ENCODE measurements around the gene SLC6A6.

Gene SLC6A6

DNA sequence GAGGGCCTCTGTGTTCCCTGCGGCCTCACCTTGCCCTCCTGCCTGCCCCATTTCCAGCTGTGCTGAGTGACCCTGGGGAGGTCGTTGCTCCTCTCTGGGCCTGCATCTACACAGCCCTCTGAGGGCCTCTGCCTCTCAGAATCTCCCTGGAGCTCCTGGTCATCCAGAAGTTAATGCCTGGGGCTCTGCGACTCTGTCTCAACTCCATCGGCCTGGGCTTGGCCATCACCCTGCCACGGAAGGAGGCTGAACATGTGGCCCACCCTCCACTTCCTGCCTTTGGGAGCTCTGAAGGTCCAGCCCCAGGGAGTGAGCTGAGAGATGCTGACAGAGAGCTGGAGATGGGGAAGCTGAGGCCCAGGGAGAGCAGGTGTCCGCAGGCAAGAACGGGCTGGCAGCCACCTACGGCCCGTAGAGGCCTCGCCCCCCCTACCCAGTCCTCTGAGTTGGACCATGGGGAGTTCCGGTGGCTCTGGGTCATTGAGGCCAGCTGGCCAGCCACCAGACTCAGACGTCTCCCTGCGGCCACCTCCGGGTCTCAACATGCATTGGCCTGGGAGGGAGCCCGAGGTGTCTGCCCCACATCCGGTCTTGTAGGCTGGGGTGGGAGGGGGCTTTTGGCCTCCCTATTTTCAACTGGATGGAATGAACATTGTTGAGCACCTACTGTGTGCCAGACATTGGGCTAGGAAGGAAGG lies 103.5 kb downstream of the SLC6A6 start:
- Histone ChIP-seq H3K79me2 (ENCODE audit: insufficient read depth, low read length) (no peaks in the 10 kb centered on the region), H3K36me3 (ENCODE audit: insufficient read depth, low read length) (no peaks in the 10 kb centered on the region; the same call in 1 of the 2 replicates), H3K27me3 (ENCODE audit: insufficient read depth, low read length) (peaks cover 6% of the 10 kb centered on the region; the same call in 1 of the 2 replicates), H3K4me3 (ENCODE audit: low read depth, low read length, poor library complexity, severe bottlenecking) (no peak overlapping the region), H3K9me2 (ENCODE audit: low read depth, low read length) (no peaks in the 10 kb centered on the region), H2AFZ (ENCODE audit: low read length) (no peak overlapping the region), H3K9ac (ENCODE audit: low read length) (no peak overlapping the region), H3K4me2 (ENCODE audit: low read length) (no peak overlapping the region), H3K4me1 (ENCODE audit: insufficient read depth, low read length, severe bottlenecking) (no peaks in the 10 kb centered on the region), H3K9me3 (ENCODE audit: low read length) (peaks cover 5% of the 10 kb centered on the region; the same call in 1 of the 2 replicates), H3F3A (ENCODE audit: insufficient read depth, low read length) (no peaks in the 10 kb centered on the region), H4K20me1 (ENCODE audit: insufficient read depth, low read length) (no peaks in the 10 kb centered on the region), H3K27ac (ENCODE audit: low read depth, low read length, poor library complexity, severe bottlenecking) (no peak overlapping the region)
- TF ChIP-seq EZH2 (IDR thresholded peaks at IDR 0.05; ENCODE audit: borderline replicate concordance, low read length), result no peak
- TF ChIP-seq, protein P1, sequence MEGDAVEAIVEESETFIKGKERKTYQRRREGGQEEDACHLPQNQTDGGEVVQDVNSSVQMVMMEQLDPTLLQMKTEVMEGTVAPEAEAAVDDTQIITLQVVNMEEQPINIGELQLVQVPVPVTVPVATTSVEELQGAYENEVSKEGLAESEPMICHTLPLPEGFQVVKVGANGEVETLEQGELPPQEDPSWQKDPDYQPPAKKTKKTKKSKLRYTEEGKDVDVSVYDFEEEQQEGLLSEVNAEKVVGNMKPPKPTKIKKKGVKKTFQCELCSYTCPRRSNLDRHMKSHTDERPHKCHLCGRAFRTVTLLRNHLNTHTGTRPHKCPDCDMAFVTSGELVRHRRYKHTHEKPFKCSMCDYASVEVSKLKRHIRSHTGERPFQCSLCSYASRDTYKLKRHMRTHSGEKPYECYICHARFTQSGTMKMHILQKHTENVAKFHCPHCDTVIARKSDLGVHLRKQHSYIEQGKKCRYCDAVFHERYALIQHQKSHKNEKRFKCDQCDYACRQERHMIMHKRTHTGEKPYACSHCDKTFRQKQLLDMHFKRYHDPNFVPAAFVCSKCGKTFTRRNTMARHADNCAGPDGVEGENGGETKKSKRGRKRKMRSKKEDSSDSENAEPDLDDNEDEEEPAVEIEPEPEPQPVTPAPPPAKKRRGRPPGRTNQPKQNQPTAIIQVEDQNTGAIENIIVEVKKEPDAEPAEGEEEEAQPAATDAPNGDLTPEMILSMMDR (IDR thresholded peaks at IDR 0.05; ENCODE audit: low read length), result no peak

DNA sequence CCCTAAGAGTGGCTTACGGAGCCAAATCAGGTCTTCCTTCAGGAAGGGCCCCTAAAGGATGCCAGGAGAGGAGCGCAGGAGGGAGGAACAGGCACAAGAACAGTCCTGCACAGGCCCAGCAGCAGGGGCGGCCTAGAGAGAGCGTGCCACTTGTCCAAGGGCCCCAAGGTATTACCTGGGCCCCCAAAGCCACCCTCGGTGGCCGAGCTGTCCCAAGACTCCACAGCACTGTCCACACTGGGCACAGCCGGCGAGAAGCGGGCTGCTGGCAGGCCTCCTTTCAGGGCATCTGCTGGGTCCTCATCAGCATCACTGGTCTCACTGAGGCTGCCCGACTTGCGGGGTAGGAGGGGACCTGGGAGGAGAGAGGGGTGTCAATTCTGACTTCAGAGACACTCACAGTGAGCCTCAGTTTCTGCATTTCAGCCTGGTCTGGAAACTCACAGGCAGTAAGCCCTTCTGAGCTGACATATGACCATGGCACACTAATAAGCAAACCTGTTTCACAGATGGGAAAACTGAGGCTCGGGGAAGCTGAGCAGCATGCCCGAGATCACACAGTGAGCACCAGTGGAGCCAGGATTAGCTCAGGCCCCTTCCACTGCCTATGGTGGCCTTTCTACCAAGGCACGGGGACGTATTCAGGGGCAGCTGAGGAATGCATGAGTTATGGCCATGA lies 104.4 kb downstream of the SLC6A6 start:
- Histone ChIP-seq H3K79me2 (ENCODE audit: insufficient read depth, low read length) (no peaks in the 10 kb centered on the region), H3K9me3 (ENCODE audit: low read length) (peaks cover 5% of the 10 kb centered on the region; the same call in 1 of the 2 replicates), H3K27me3 (ENCODE audit: insufficient read depth, low read length) (peaks cover 9% of the 10 kb centered on the region; the same call in 1 of the 2 replicates), H4K20me1 (ENCODE audit: insufficient read depth, low read length) (no peaks in the 10 kb centered on the region), H3K9ac (ENCODE audit: low read length) (no peak overlapping the region), H3K9me2 (ENCODE audit: low read depth, low read length) (no peaks in the 10 kb centered on the region), H3K36me3 (ENCODE audit: insufficient read depth, low read length) (no peaks in the 10 kb centered on the region; the same call in 1 of the 2 replicates), H3K4me1 (ENCODE audit: insufficient read depth, low read length, severe bottlenecking) (no peaks in the 10 kb centered on the region), H2AFZ (ENCODE audit: low read length) (no peak overlapping the region), H3F3A (ENCODE audit: insufficient read depth, low read length) (no peaks in the 10 kb centered on the region), H3K27ac (ENCODE audit: low read depth, low read length, poor library complexity, severe bottlenecking) (no peak overlapping the region), H3K4me2 (ENCODE audit: low read length) (no peak overlapping the region), H3K4me3 (ENCODE audit: low read depth, low read length, poor library complexity, severe bottlenecking) (no peak overlapping the region)
- TF ChIP-seq EZH2 (IDR thresholded peaks at IDR 0.05; ENCODE audit: borderline replicate concordance, low read length), result no peak
- TF ChIP-seq, protein P1 (IDR thresholded peaks at IDR 0.05; ENCODE audit: low read length), result no peak

DNA sequence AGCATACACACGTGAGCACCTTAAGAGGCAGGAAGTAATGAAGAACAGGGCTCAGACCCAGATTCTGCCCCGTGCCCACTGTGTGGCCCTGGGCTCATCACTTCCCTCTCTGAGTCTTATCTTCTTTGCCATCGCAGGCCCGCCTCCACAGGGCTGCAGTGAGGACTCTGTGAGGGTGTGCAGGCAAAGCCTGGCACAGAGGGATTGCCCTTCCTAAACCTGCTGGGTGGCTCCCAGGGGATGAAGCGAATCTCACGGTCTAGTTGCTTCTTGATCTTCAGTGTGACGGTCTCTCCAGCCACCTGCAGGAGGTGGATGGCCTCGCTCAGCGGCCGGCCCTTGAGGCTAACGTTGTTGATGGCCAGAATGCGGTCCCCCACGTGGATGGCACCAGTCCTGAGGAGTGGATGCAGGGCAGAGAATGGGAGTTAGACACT lies 104.9 kb downstream of the SLC6A6 start:
- H3K4me2 ChIP-seq (ENCODE audit: low read length), result no peak overlapping the region
- H3K79me2 ChIP-seq (ENCODE audit: insufficient read depth, low read length), result no peaks in the 10 kb centered on the region
- H3K9me3 ChIP-seq (ENCODE audit: low read length), result peaks cover 5% of the 10 kb centered on the region; the same call in 1 of the 2 replicates
- H2AFZ ChIP-seq (ENCODE audit: low read length), result no peak overlapping the region
- no peaks in the 10 kb centered on the region for H3K36me3 ChIP-seq (ENCODE audit: insufficient read depth, low read length)
- no peaks in the 10 kb centered on the region for H3K9me2 ChIP-seq (ENCODE audit: low read depth, low read length)
- no peaks in the 10 kb centered on the region for H3K4me1 ChIP-seq (ENCODE audit: insufficient read depth, low read length, severe bottlenecking)
- H3F3A ChIP-seq (ENCODE audit: insufficient read depth, low read length), result no peaks in the 10 kb centered on the region
- TF ChIP-seq, protein P1 (IDR thresholded peaks at IDR 0.05; ENCODE audit: low read length), result peak; percentile 4; the same call in 1 of the 2 replicates
- TF ChIP-seq EZH2 (IDR thresholded peaks at IDR 0.05; ENCODE audit: borderline replicate concordance, low read length), result no peak
- H3K27me3 ChIP-seq (ENCODE audit: insufficient read depth, low read length), result peaks cover 9% of the 10 kb centered on the region; the same call in 1 of the 2 replicates
- H3K27ac ChIP-seq (ENCODE audit: low read depth, low read length, poor library complexity, severe bottlenecking), result no peak overlapping the region
- H3K4me3 ChIP-seq (ENCODE audit: low read depth, low read length, poor library complexity, severe bottlenecking), result no peak overlapping the region
- H4K20me1 ChIP-seq (ENCODE audit: insufficient read depth, low read length), result no peaks in the 10 kb centered on the region
- no peak overlapping the region for H3K9ac ChIP-seq (ENCODE audit: low read length)

Measured in OCI-LY1 (cell line).